ENCODE measurements around the gene SEC14L1. TPM values are rescaled to one million over a fixed set of nuclear protein-coding genes. Genes with fewer than 3 reads are reported as not detected.
A peak's percentile ranks its signal among the peaks of the same experiment; 100 is the strongest.

Gene SEC14L1
- total RNA-seq, 2 donors from 2014 or later = 91.6 to 117 TPM

- no peaks in the 10 kb centered on the region for H3K9me3 Mint-ChIP-seq
- H3K27ac Mint-ChIP-seq = peak overlapping the region; percentile 33 to 60
- ATAC-seq (peak; percentile 64 to 66), DNase-seq (ENCODE audit: low spot score) (no peak)
- H3K27me3 Mint-ChIP-seq = no peaks in the 10 kb centered on the region
- H3K36me3 Mint-ChIP-seq = peaks cover 29% of the 10 kb centered on the region
- H3K4me3 Mint-ChIP-seq = peak overlapping the region; percentile 47
- H3K4me1 Mint-ChIP-seq (ENCODE audit: low read depth in 2 of 2) = peaks cover 5 to 12% of the 10 kb centered on the region in 2 donors
Observed at GRCh38 chr17:77206158-77206956, 65.6 kb downstream of the SEC14L1 start.

- ATAC-seq (no peak), DNase-seq (ENCODE audit: low spot score) (no peak)
- Mint-ChIP-seq H3K4me3 (no peak overlapping the region), H3K27ac (no peak overlapping the region), H3K4me1 (ENCODE audit: low read depth in 2 of 2) (peaks cover 5 to 12% of the 10 kb centered on the region in 2 donors), H3K36me3 (peaks cover 36% of the 10 kb centered on the region), H3K27me3 (no peaks in the 10 kb centered on the region), H3K9me3 (no peaks in the 10 kb centered on the region)
Observed at GRCh38 chr17:77207689-77208216, 67.0 kb downstream of the SEC14L1 start.

DNA sequence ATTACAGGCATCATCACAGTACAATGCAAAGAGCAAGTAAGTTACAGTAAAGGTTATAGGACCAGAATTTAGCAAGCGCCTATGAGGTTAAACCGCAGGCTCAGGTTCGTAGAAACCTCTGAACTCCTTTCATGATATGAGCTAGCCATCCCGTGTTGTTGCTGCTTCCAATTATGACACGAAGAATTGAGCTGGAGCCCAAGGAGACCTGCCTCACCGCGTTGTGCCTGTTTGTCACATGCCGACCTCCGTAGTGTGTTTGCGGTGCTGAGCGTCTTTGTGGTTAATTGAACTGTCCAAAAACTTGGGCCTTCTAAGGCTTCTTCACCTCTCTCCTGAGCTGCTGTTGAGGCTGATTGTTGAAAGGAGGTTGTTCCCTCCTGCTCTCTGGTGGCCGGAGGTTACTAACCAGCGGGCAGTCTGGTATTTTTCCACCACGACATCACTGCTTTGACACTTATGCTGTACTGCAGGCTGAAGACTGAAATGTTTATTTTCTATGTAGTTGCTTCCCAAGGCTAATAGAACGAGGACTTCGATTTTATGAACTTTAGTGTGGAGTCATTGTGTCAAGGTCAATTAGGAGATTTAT lies 67.5 kb downstream of the SEC14L1 start:
- DNase-seq (ENCODE audit: low spot score) (no peak), ATAC-seq (no peak)
- Mint-ChIP-seq H3K4me1 (ENCODE audit: low read depth in 2 of 2) (peaks cover 5 to 12% of the 10 kb centered on the region in 2 donors), H3K27ac (no peak overlapping the region), H3K9me3 (no peaks in the 10 kb centered on the region), H3K27me3 (no peaks in the 10 kb centered on the region), H3K36me3 (peaks cover 36% of the 10 kb centered on the region), H3K4me3 (no peak overlapping the region)

DNA sequence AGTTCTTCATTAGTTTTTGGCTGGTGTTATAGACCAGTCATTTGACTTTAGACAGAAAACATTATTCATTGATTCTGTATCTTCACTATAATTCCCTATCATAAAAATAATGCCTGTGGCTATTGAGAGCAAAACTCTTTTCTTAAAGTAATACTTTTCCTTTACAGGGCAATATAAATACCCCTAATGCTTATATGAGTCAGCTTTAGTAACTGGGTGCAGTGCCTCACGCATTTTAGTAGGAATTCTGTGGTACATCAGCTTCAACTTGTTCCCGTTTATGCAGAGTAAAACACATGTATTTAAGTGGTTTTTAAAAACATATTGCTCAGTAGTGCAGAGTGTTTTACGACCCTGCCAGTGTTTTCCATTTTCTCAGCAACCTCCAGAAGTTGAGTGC lies 68.1 kb downstream of the SEC14L1 start:
- DNase-seq (ENCODE audit: low spot score) (no peak), ATAC-seq (no peak)
- Mint-ChIP-seq H3K27ac (no peak overlapping the region), H3K9me3 (no peaks in the 10 kb centered on the region), H3K27me3 (no peaks in the 10 kb centered on the region), H3K4me1 (ENCODE audit: low read depth in 2 of 2) (peaks cover 5 to 12% of the 10 kb centered on the region in 2 donors), H3K36me3 (peaks cover 36% of the 10 kb centered on the region), H3K4me3 (no peak overlapping the region)

GRCh38 chr17:77209330-77209748 lies 68.6 kb downstream of the SEC14L1 start:
- ATAC-seq = no peak
- Mint-ChIP-seq H3K36me3 (peaks cover 36% of the 10 kb centered on the region), H3K4me1 (ENCODE audit: low read depth in 2 of 2) (peaks cover 5 to 12% of the 10 kb centered on the region in 2 donors), H3K27me3 (no peaks in the 10 kb centered on the region), H3K4me3 (no peak overlapping the region), H3K27ac (no peak overlapping the region), H3K9me3 (no peaks in the 10 kb centered on the region)
- DNase-seq (ENCODE audit: low spot score) = no peak

GRCh38 chr17:77210331-77210730 lies 69.6 kb downstream of the SEC14L1 start:
- DNase-seq (ENCODE audit: low spot score) (no peak), ATAC-seq (no peak)
- Mint-ChIP-seq H3K4me3 (no peak overlapping the region), H3K4me1 (ENCODE audit: low read depth in 2 of 2) (peaks cover 5 to 12% of the 10 kb centered on the region in 2 donors), H3K9me3 (no peaks in the 10 kb centered on the region), H3K36me3 (peaks cover 33% of the 10 kb centered on the region), H3K27me3 (no peaks in the 10 kb centered on the region), H3K27ac (peak overlapping the region in 1 of 2 donors; percentile 57)

GRCh38 chr17:77210946-77211541 lies 70.3 kb downstream of the SEC14L1 start:
- Mint-ChIP-seq H3K27me3 (no peaks in the 10 kb centered on the region), H3K4me3 (no peak overlapping the region), H3K9me3 (no peaks in the 10 kb centered on the region), H3K36me3 (peaks cover 33% of the 10 kb centered on the region), H3K4me1 (ENCODE audit: low read depth in 2 of 2) (peaks cover 5 to 9% of the 10 kb centered on the region in 2 donors), H3K27ac (no peak overlapping the region)
- ATAC-seq (no peak), DNase-seq (ENCODE audit: low spot score) (no peak)

DNA sequence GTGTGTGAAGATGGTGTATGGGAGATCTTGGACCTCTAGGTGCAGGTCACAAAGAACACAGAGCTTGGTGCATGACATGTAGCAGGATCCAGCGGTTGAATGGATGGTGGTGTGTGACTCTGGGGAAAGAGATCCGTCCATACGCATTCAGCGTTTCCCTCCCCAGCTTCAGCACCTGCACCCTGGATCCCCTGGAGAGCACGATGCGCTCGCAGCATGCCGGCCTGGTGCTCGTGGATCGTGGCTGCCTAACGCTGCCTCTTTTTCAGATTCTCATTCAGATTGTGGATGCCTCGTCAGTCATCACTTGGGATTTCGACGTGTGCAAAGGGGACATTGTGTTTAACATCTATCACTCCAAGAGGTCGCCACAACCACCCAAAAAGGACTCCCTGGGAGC lies 70.9 kb downstream of the SEC14L1 start:
- peaks cover 0 to 9% of the 10 kb centered on the region in 2 donors for H3K4me1 Mint-ChIP-seq (ENCODE audit: low read depth in 2 of 2)
- H3K9me3 Mint-ChIP-seq = no peaks in the 10 kb centered on the region
- no peak overlapping the region for H3K27ac Mint-ChIP-seq
- H3K27me3 Mint-ChIP-seq = no peaks in the 10 kb centered on the region
- H3K36me3 Mint-ChIP-seq = peaks cover 37% of the 10 kb centered on the region
- DNase-seq (ENCODE audit: low spot score) (no peak), ATAC-seq (no peak)
- H3K4me3 Mint-ChIP-seq = no peak overlapping the region

DNA sequence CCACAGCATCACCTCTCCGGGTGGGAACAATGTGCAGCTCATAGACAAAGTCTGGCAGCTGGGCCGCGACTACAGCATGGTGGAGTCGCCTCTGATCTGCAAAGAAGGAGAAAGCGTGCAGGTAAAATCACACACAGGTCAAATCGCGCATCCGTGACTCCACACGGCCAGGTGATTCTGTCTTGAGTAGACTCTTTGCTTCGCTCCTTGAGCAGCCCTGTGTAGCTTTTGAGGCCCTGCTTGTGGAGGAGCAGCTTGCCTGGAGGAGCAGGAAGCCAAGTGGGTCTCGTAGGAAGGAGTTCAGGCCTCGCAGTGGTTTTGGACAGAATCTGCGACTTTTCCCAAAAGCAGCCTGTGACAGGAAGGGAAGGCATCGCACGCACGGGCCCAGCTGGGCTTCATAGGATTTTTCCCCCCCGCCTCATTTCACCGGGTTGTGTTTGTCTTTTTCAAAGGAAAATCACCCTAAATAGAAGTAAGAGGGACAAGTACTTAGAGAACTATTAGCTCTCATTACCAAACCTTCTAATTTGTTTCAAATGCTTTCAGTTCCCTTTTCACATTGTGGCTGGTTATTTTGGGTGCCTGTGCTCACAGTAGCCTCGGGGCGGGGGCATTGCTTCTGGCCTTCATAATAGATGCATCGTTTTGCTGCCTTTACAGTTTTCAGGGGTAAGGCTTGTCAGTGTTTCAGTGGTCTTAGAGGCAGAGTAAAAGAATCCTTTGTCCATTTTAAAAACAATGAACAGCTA lies 71.5 kb downstream of the SEC14L1 start:
- H3K27ac Mint-ChIP-seq = no peak overlapping the region
- H3K4me1 Mint-ChIP-seq (ENCODE audit: low read depth in 2 of 2) = peaks cover 0 to 9% of the 10 kb centered on the region in 2 donors
- ATAC-seq (no peak), DNase-seq (ENCODE audit: low spot score) (no peak)
- H3K4me3 Mint-ChIP-seq = no peak overlapping the region
- H3K9me3 Mint-ChIP-seq = no peaks in the 10 kb centered on the region
- no peaks in the 10 kb centered on the region for H3K27me3 Mint-ChIP-seq
- H3K36me3 Mint-ChIP-seq = peaks cover 38% of the 10 kb centered on the region

- Mint-ChIP-seq H3K27me3 (no peaks in the 10 kb centered on the region), H3K4me1 (ENCODE audit: low read depth in 2 of 2) (peaks cover 0 to 9% of the 10 kb centered on the region in 2 donors), H3K27ac (no peak overlapping the region), H3K4me3 (no peak overlapping the region), H3K36me3 (peaks cover 38% of the 10 kb centered on the region), H3K9me3 (no peaks in the 10 kb centered on the region)
- no peak for ATAC-seq
- DNase-seq (ENCODE audit: low spot score) = no peak
Observed at GRCh38 chr17:77212833-77213777, 72.3 kb downstream of the SEC14L1 start.

DNA sequence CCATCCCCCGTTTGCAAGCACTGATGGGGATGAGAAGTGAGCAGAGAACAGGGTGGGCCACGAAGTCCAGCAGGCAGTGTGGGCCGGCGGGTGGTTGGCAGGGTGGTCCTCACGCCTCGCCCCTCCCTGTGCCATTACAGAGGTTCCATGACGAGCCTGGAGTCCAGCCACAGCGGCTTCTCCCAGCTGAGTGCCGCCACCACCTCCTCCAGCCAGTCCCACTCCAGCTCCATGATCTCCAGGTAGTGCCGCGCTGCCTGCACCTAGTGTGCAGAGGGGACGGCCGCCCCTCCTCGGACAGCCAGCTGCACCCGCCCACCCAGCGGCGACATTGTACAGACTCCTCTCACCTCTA lies 73.0 kb downstream of the SEC14L1 start:
- Mint-ChIP-seq H3K36me3 (peaks cover 32% of the 10 kb centered on the region), H3K9me3 (no peaks in the 10 kb centered on the region), H3K4me3 (no peak overlapping the region), H3K27me3 (no peaks in the 10 kb centered on the region), H3K4me1 (ENCODE audit: low read depth in 2 of 2) (peaks cover 0 to 9% of the 10 kb centered on the region in 2 donors), H3K27ac (no peak overlapping the region)
- DNase-seq (ENCODE audit: low spot score) = no peak
- ATAC-seq = no peak

DNA sequence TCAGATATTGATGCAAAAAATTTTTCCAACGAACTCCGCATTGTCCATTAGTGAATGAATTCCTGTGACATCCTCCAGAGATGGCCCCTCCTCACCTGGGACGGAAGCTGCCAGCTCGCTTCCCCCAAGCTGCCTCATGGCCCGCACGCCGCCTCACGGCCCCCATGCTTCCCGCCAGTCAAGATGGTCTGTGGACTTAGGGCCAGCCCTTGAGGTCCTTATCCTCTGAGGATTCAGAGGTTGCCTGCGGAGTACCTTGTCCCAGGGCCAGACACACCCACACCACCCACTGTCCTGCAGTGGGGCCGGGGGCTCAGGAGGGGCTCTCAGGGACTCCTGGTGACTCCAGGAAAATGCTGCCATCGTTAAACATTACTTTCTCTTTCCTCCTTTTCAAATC lies 73.6 kb downstream of the SEC14L1 start:
- Mint-ChIP-seq H3K27me3 (no peaks in the 10 kb centered on the region), H3K4me3 (no peak overlapping the region), H3K27ac (no peak overlapping the region), H3K36me3 (peaks cover 30% of the 10 kb centered on the region), H3K4me1 (ENCODE audit: low read depth in 2 of 2) (peaks cover 0 to 9% of the 10 kb centered on the region in 2 donors), H3K9me3 (no peaks in the 10 kb centered on the region)
- DNase-seq (ENCODE audit: low spot score) (no peak), ATAC-seq (no peak)

- DNase-seq (ENCODE audit: low spot score) (no peak), ATAC-seq (no peak)
- Mint-ChIP-seq H3K9me3 (no peaks in the 10 kb centered on the region), H3K27ac (no peak overlapping the region), H3K27me3 (no peaks in the 10 kb centered on the region), H3K4me3 (no peak overlapping the region), H3K36me3 (peaks cover 26% of the 10 kb centered on the region), H3K4me1 (ENCODE audit: low read depth in 2 of 2) (peaks cover 0 to 7% of the 10 kb centered on the region in 2 donors)
Observed at GRCh38 chr17:77214743-77215142, 74.0 kb downstream of the SEC14L1 start.

Data from natural killer cell treated with Interleukin-12 subunit alpha and Interleukin-12 subunit beta and Interleukin-15 and Interleukin-18, amount 100 ng/mL, for 72 hours (primary cell).